ENCODE results near the gene CASKIN1.

GRCh38 chr16:2158262-2158638 lies 38.2 kb downstream of the CASKIN1 start:
- no peak for TF ChIP-seq CTCF (IDR thresholded peaks at IDR 0.05)
- no peak for TF ChIP-seq ZFX (IDR thresholded peaks at IDR 0.05; ENCODE audit: borderline replicate concordance)
